ENCODE results near the gene NBPF3. TPM values are rescaled to one million over a fixed set of nuclear protein-coding genes. Genes with fewer than 3 reads are reported as not detected.

Gene NBPF3
- total and polyA plus RNA-seq, 2 experiments from 2014 or later, result 2.7 to 18.1 TPM

- H3K4me3 Mint-ChIP-seq, result no peak overlapping the region
- DNase-seq (ENCODE audit: low spot score), result no peak
- no peaks in the 10 kb centered on the region; the same call in 1 of the 2 replicates for H4K20me1 ChIP-seq (replicated peaks; ENCODE audit: insufficient read depth)
- peaks cover 14% of the 10 kb centered on the region for H3K79me2 ChIP-seq (replicated peaks; ENCODE audit: insufficient read depth)
- peaks cover 14% of the 10 kb centered on the region for H3K27me3 Mint-ChIP-seq (ENCODE audit: insufficient read depth, low read depth, poor library complexity)
- H3K9me2 ChIP-seq (ENCODE audit: insufficient read depth), result no peaks in the 10 kb centered on the region
- no peaks in the 10 kb centered on the region for H3K36me3 ChIP-seq (ENCODE audit: insufficient read depth)
- peaks cover 27% of the 10 kb centered on the region for H3K4me1 Mint-ChIP-seq
- H3K27ac ChIP-seq (ENCODE audit: low read depth), result no peak overlapping the region
- H3K27me3 ChIP-seq (ENCODE audit: insufficient read depth), result peaks cover 12% of the 10 kb centered on the region
- no peak overlapping the region for H2AFZ ChIP-seq
- peaks cover 5% of the 10 kb centered on the region; the same call in 1 of the 3 replicates for H3K36me3 Mint-ChIP-seq (ENCODE audit: low read depth)
- no peaks in the 10 kb centered on the region for H3F3A ChIP-seq (replicated peaks; ENCODE audit: low read depth)
- H3K4me2 ChIP-seq, result no peak overlapping the region
- H3K4me3 ChIP-seq, result no peak overlapping the region
- no peak for ATAC-seq
- H3K4me1 ChIP-seq (ENCODE audit: insufficient read depth), result peaks cover 22% of the 10 kb centered on the region
- H3K27ac Mint-ChIP-seq, result no peak overlapping the region
- H3K9me3 Mint-ChIP-seq, result no peaks in the 10 kb centered on the region
- TF ChIP-seq JUNB (IDR thresholded peaks at IDR 0.05; ENCODE audit: unreplicated experiment) (no peak), CTCF (conservative IDR thresholded peaks at IDR 0.05; ENCODE audit: low read depth in 2 of 2) (no peak), CREB1 (CRISPR knock-in tag; IDR thresholded peaks at IDR 0.05; ENCODE audit: low read depth) (no peak), ZNF462 (CRISPR knock-in tag; IDR thresholded peaks at IDR 0.05) (no peak), ZNF114 (CRISPR knock-in tag; IDR thresholded peaks at IDR 0.05) (no peak), STAT1 (IDR thresholded peaks at IDR 0.05; ENCODE audit: unreplicated experiment) (no peak), NANOG (IDR thresholded peaks at IDR 0.05; ENCODE audit: borderline replicate concordance) (no peak), EZH2 (IDR thresholded peaks at IDR 0.05; ENCODE audit: low read depth, unreplicated experiment) (no peak), EZH2phosphoT487 (IDR thresholded peaks at IDR 0.05; ENCODE audit: unreplicated experiment) (no peak), ZNF331 (CRISPR knock-in tag; IDR thresholded peaks at IDR 0.05; ENCODE audit: low read depth) (no peak), REST (IDR thresholded peaks at IDR 0.05; ENCODE audit: unreplicated experiment) (no peak), ETS1 (IDR thresholded peaks at IDR 0.05) (no peak), POLR2AphosphoS5 (IDR thresholded peaks at IDR 0.05; ENCODE audit: low read depth) (no peak)
These were observed 66.9 kb downstream of the NBPF3 start for GRCh38 chr1:21506804-21507203.
